Activated CD4-positive, alpha-beta T cell treated with anti-CD3 and anti-CD28 coated beads, Interleukin-2, amount 50 U/mL, for 1 hour (primary cell): ENCODE measurements around the gene EPS8L1.
"Not testable (repeated sequence)": the region's sequence is repeated elsewhere in the genome, so short reads cannot be mapped to it uniquely, and the experiment has no call there.

Source experiments
- DNase-seq: peaks from one replicate; pipeline ENCODE4 v3.0.0-alpha.2; 2020

Gene EPS8L1

DNA sequence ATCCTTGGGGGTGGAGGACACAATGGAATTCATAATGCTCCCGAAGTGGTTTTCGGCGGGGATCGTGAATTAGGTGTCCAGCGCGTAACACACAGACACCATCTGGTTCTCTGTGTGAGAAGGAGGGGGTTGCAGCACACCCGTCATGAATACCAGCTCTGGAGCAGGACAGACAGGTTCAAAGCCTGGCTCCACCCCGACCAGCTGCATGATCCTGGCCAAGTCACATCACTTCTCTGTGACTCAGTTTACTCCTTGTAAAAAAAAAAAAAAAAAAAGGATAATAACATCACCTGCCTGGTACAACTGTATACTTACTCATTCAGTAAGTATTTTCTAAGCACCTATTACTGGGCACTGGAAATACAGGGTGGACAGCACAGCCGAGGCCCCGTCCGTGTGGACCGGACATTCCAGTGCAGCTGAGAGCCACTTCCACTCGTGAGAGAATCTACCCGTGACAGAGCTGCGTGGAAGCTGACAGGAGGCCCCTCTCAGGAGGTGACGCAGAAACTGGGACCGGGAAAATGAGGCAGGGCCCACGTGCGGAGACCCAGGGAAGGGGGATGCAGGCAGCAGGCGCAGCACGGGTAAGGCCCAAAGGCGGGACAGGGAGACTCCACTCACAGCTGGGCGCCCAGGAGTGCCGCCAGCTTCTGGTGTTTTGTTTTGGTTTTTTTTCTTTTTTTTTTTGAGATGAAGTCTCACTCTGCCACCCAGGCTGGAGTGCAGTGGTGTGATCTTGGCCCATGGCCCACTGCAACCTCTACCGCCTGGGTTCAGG is 24.7 kb upstream of the EPS8L1 start:
- no peak for DNase-seq

- no peak for DNase-seq
Measured at GRCh38 chr19:55053735-55054134, 21.9 kb upstream of the EPS8L1 start.

DNA sequence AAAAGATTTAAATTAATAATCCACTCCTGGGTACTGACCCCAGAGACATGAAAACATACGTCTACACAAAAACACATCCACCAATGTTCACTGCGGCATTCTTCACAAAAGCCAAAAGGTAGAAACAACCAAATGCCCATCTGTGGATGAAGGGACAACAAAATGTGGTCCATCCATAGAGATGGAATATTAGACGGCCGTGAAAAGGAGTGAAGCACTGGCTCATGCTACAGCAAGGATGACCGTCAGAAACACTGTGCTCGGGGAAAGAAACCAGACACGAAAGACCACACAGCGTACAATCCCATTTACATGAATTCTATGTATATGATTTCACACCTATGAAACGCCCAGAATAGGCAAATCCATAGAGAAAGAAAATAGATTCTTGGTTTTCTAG is 18.8 kb upstream of the EPS8L1 start:
- DNase-seq: no peak

- DNase-seq: no peak
Measured at GRCh38 chr19:55058781-55059610, 16.7 kb upstream of the EPS8L1 start.

DNA sequence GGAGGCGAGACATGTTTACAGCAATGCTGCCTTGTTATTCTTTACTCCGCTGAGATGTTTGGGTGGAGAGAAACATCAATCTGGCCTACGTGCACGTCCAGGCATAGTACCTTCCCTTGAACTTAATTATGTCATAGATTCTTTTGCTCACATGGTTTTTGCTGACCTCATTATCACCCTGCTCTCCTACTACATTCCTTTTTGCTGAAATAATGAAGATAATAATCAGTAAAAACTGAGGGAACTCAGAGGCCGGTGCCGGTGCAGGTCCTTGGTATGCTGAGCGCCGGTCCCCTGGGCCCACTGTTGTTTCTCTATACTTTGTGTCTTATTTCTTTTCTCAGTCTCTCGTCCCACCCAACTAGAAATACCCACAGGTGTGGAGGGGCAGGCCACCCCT is 15.4 kb upstream of the EPS8L1 start:
- DNase-seq: not testable (repeated sequence)

DNA sequence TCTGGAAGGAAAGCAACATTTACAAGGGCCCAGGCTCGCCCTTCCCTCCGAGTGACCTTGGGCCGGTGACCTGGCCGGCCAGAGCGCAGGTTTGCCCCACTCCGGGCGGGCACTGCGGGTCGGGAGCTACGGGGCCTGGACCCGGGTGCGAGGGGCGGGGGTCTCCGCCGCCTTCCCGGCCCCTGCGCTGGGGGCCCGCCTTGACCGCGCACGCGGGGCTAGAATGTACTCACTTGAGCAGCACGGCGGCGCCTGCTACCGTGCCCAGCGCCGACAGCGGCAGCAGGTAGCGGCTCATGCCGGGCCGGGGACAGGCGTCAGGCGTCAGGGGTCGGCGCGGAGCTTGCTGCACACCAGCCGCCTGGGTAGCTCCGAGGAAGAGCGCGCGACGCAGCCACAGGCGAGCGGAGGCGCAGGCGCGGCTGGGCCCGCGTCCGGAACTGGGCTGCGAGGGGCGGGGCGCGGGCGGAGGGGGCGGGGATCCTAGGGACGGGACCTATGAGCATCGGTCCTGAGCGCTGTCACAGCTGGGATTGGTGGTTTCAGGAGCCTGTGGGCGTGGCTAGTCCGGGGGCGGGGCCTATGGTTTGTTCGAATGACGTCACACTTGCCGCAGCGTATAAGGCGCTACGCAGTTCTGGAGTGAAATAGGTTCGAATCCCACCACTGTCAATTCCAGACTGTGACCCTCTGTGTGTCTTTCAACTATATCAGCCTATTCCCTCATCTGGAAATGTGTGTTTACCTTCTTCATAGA is 12.8 kb upstream of the EPS8L1 start, which contains the start of gene RDH13:
TSS of gene RDH13 (minus strand) at position 414 of the 757 bp plus-strand sequence. CDS start at position 298, 116 bp downstream.
- peak; percentile 99 for DNase-seq

- DNase-seq: no peak
Measured at GRCh38 chr19:55063492-55063843, 12.2 kb upstream of the EPS8L1 start.

DNA sequence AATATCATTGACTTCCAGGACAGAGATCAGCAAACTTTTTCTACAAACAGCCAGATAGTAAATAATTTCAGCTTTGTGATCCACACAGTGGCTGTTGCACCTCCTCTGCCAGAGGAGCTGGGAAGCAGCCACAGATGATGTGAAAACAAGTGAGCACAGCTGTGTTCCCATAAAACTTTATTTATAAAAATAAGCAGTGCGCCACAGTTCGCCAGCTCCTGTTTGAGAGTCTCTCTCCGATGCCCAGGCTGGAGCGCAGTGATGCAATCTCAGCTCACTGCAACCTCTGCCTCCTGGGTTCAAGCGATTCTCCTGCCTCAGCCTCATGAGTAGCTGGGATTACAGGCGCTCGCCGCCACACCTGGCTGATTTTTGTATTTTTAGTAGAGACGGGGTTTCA is 10.2 kb upstream of the EPS8L1 start:
- not testable (repeated sequence) for DNase-seq

GRCh38 chr19:55066107-55066709 is 9.5 kb upstream of the EPS8L1 start:
- DNase-seq: no peak

- DNase-seq: no peak
Measured at GRCh38 chr19:55067869-55068268, 7.8 kb upstream of the EPS8L1 start.

GRCh38 chr19:55068950-55069864 is 6.5 kb upstream of the EPS8L1 start:
- DNase-seq: no peak

GRCh38 chr19:55069865-55070197 is 5.8 kb upstream of the EPS8L1 start:
- no peak for DNase-seq

DNA sequence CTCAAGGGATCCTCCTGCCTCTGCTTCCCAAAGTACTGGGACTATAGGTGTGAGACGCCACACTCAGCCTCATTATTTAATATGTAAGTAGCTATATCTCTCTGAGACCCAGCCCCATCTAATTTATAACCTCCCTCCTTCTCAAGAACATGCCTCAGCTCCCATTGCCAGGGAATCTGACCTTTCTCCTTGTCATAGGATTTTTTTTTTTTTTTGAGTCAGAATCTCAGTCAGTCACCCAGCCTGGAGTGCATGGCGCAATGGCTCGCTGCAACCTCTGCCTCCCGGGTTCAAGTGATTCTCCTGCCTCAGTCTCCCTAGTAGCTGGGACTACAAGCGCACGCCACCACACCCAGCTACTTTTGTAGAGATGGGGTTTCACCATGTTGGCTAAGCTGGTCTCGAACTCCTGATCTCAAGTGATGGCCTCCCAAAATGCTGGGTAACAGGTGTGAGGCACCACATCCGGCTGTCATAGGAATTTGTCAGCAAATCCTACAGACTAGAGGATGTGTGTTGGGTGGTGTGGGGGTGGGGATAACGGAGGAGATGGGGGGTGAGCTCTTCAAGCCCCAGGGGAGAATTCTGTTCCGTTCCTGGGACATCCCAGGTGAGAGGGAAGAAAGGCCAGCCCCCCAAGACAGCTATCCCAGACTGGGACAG is 5.1 kb upstream of the EPS8L1 start:
- no peak for DNase-seq

DNA sequence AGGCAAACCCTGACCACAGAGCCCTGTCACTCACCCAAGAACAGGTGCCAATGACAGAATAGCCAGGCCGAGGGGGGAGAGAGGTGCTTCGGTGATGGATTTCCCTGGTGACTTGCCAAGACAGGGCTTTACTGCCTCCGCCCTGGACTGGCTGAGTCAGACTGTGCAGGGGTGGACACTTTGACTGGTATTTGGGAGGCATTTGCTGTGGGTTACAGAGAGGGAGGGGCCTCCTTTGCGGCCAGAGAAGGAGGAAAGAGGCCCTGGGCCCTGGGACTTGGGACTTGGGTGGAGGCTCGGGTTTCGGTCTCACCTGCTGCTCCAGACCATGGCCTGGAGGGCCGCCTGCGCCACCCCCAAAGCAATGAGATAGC is 4.6 kb upstream of the EPS8L1 start:
- no peak for DNase-seq

DNA sequence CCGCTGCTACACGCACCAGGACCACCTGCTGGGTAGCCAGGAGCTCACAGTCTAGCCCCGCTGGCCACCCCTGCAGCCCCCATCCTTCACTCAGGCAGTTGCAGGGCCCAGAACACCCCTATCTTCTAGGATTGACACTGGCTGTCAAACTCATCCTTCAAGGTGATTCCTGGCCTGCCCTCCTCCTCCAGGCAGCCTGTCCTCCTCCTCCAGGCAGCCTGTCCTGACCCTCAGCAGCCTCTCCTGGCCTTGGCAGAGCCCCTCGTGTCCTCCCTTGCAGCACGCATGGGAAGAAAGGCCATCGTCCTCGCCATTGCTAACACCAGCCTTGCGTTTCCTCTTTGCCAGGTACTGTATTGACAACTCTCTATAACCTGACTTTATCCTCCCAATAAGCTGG is 3.8 kb upstream of the EPS8L1 start:
- no peak for DNase-seq

DNA sequence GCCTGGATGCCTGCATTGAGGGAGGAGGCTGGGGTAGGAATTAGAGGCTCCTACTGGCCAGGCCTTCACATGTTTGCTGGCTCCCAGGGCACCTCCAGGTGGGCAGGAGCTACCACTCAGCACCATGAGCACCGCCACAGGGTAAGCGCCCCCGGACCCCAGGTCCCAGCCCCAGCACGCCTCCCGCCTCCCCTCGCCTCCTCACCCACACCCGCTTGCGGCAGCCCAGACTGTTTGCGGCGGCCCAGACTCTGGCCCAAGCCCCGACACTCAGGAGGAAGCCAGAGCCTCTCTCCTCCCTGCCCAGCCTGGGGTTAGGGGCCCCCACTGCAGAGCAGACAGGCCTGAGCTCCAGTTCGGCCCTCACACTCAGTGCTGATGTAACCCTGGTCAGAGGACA is 652 bp downstream of the EPS8L1 start:
- DNase-seq: no peak

DNA sequence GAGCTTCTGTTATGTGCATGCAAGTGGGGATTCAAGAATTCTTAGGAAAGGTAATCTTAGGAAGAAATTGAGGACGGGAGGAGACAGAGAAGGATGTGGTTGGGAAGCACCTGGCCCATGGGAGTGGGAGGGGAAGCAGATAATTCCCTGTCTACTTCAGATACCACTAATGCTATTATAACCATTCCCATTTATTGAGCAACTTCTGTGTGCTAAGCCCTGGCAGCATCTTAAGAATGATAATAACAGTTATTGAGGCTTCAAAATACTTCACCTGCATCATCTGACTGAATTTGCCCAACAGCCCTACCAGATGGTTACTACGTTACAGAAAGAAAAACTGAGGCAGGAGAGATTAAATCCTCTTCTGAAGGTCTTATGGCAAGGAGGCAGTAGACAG is 1.4 kb downstream of the EPS8L1 start:
- no peak for DNase-seq

DNA sequence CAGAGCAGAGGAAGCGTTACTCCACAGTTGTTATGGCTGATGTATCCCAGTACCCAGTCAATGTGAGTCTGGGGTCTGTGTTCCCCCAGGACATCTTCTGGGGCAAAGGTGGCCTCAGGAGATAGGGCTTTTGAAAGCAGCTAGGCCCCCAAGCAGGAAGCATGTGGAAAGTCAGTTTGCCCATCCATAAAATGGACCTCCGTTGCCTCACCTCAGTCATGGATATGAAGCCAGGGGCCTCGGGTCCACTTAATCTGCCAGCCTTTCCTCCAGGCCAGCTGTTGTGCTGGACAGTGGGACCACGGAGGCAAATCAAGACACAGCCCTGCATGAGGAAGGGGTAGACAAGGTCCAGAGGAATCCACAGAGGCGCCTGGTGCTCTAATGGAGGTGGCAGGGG is 3.3 kb downstream of the EPS8L1 start:
- no peak for DNase-seq

- no peak for DNase-seq
Measured at GRCh38 chr19:55079400-55080038, 3.9 kb downstream of the EPS8L1 start.

DNA sequence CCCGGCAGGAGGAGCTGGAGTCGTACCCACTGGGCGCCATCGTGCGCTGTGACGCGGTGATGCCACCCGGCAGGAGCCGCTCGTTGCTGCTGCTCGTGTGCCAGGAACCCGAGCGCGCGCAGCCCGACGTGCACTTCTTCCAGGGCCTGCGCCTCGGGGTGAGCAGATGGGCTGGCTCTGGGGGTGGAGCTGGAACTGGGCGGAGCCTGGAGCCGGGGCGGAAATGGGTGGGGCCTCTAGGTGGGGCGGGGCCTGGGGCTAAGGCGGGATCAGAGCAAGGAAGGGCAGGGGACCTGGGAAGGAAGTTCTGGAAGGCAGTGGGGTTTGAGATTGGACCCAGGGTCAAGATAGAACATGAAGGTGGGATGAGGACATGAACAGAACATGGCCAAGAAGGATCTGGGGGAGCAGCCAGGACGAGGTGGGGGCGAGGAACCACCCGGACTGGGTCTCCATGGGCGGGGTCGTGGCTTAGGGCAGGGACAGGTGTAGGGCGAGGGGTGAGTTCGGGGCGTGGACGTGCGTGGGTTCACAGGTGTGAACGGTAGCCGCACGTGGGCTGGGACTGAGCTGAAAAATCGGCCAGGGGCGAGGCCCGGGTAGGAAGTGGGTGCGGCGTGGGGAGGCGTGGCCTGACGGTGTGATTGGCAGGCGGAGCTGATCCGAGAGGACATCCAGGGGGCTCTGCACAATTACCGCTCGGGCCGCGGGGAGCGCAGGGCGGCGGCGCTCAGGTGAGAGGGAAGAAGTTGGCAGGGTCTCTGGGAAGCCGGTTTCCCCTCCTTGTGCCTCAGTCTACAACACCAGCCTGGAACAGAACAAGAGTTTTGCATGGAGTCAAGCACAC is 4.7 kb downstream of the EPS8L1 start:
- DNase-seq: peak; percentile 52
